ENCODE data around the gene NDUFB6. TPM values are rescaled to one million over a fixed set of nuclear protein-coding genes. Genes with fewer than 3 reads are reported as not detected.
A peak's percentile ranks its signal among the peaks of the same experiment; 100 is the strongest.

Gene NDUFB6
- polyA plus RNA-seq, 1 donor: 63.3 TPM

- H3K27me3 ChIP-seq (ENCODE audit: control insufficient read depth, insufficient read depth, low read length): peaks cover 4% of the 10 kb centered on the region
- no peak overlapping the region for H3K4me3 ChIP-seq (ENCODE audit: low read length)
- WGBS (ENCODE audit: insufficient coverage, low lambda C conversion rate): 86% methylated on average over 2 of the region's 7 CpGs
- H3K27ac ChIP-seq (ENCODE audit: low read length): peak overlapping the region; percentile 97
- DNase-seq: no peak
- H3K9me3 ChIP-seq (ENCODE audit: control insufficient read depth, low read depth, low read length): no peaks in the 10 kb centered on the region
- peaks cover 8% of the 10 kb centered on the region for H3K36me3 ChIP-seq (ENCODE audit: control insufficient read depth, insufficient read depth, low read length)
- H3K4me1 ChIP-seq (ENCODE audit: control insufficient read depth, insufficient read depth, low read length): peaks cover 4% of the 10 kb centered on the region
Observed at GRCh38 chr9:32573821-32574220, 862 bp upstream of the NDUFB6 start.

- 4% methylated on average over 4 of the region's 17 CpGs for WGBS (ENCODE audit: insufficient coverage, low lambda C conversion rate)
- no peaks in the 10 kb centered on the region for H3K9me3 ChIP-seq (ENCODE audit: control insufficient read depth, low read depth, low read length)
- peaks cover 2% of the 10 kb centered on the region for H3K27me3 ChIP-seq (ENCODE audit: control insufficient read depth, insufficient read depth, low read length)
Observed at GRCh38 chr9:32571969-32572899, 725 bp downstream of the NDUFB6 start.

GRCh38 chr9:32570262-32570661 is 2.7 kb downstream of the NDUFB6 start:
- Histone ChIP-seq H3K4me3 (ENCODE audit: low read length) (no peak overlapping the region), H3K9me3 (ENCODE audit: control insufficient read depth, low read depth, low read length) (no peaks in the 10 kb centered on the region), H3K36me3 (ENCODE audit: control insufficient read depth, insufficient read depth, low read length) (peaks cover 30% of the 10 kb centered on the region), H3K27me3 (ENCODE audit: control insufficient read depth, insufficient read depth, low read length) (no peaks in the 10 kb centered on the region), H3K27ac (ENCODE audit: low read length) (no peak overlapping the region), H3K4me1 (ENCODE audit: control insufficient read depth, insufficient read depth, low read length) (peaks cover 7% of the 10 kb centered on the region)
- no peak for DNase-seq
- 100% methylated on average over 1 of the region's 4 CpGs for WGBS (ENCODE audit: insufficient coverage, low lambda C conversion rate)

More at GRCh38 chr9:32571969-32572899, 725 bp downstream of the NDUFB6 start:
- Histone ChIP-seq H3K27ac (ENCODE audit: low read length) (peak overlapping the region; percentile 97), H3K36me3 (ENCODE audit: control insufficient read depth, insufficient read depth, low read length) (peaks cover 11% of the 10 kb centered on the region), H3K4me1 (ENCODE audit: control insufficient read depth, insufficient read depth, low read length) (peaks cover 4% of the 10 kb centered on the region), H3K4me3 (ENCODE audit: low read length) (peak overlapping the region; percentile 95)
- DNase-seq: peak; percentile 86 to 88

GRCh38 chr9:32566770-32567169 is 6.2 kb downstream of the NDUFB6 start:
- Histone ChIP-seq H3K9me3 (ENCODE audit: control insufficient read depth, low read depth, low read length) (no peaks in the 10 kb centered on the region), H3K36me3 (ENCODE audit: control insufficient read depth, insufficient read depth, low read length) (peaks cover 37% of the 10 kb centered on the region), H3K27ac (ENCODE audit: low read length) (no peak overlapping the region), H3K27me3 (ENCODE audit: control insufficient read depth, insufficient read depth, low read length) (no peaks in the 10 kb centered on the region), H3K4me1 (ENCODE audit: control insufficient read depth, insufficient read depth, low read length) (peaks cover 9% of the 10 kb centered on the region), H3K4me3 (ENCODE audit: low read length) (no peak overlapping the region)
- no CpG with 5 or more reads among the region's 26 CpGs for WGBS (ENCODE audit: insufficient coverage, low lambda C conversion rate)
- DNase-seq: no peak

- no peaks in the 10 kb centered on the region for H3K9me3 ChIP-seq (ENCODE audit: control insufficient read depth, low read depth, low read length)
- H3K4me1 ChIP-seq (ENCODE audit: control insufficient read depth, insufficient read depth, low read length): peaks cover 9% of the 10 kb centered on the region
- no peak overlapping the region for H3K4me3 ChIP-seq (ENCODE audit: low read length)
- no peaks in the 10 kb centered on the region for H3K27me3 ChIP-seq (ENCODE audit: control insufficient read depth, insufficient read depth, low read length)
- WGBS (ENCODE audit: insufficient coverage, low lambda C conversion rate): 100% methylated on average over 1 of the region's 6 CpGs
- H3K36me3 ChIP-seq (ENCODE audit: control insufficient read depth, insufficient read depth, low read length): peaks cover 37% of the 10 kb centered on the region
- no peak for DNase-seq
- H3K27ac ChIP-seq (ENCODE audit: low read length): no peak overlapping the region
Observed at GRCh38 chr9:32565967-32566366, 7.0 kb downstream of the NDUFB6 start.

- no peak for DNase-seq
- Histone ChIP-seq H3K27me3 (ENCODE audit: control insufficient read depth, insufficient read depth, low read length) (no peaks in the 10 kb centered on the region), H3K4me1 (ENCODE audit: control insufficient read depth, insufficient read depth, low read length) (peaks cover 5% of the 10 kb centered on the region), H3K4me3 (ENCODE audit: low read length) (no peak overlapping the region), H3K9me3 (ENCODE audit: control insufficient read depth, low read depth, low read length) (no peaks in the 10 kb centered on the region), H3K36me3 (ENCODE audit: control insufficient read depth, insufficient read depth, low read length) (no peaks in the 10 kb centered on the region), H3K27ac (ENCODE audit: low read length) (no peak overlapping the region)
- WGBS (ENCODE audit: insufficient coverage, low lambda C conversion rate): 75% methylated on average over 3 of the region's 3 CpGs
Observed at GRCh38 chr9:32558408-32558934, 14.5 kb downstream of the NDUFB6 start.

- no peak overlapping the region for H3K27ac ChIP-seq (ENCODE audit: low read length)
- H3K4me1 ChIP-seq (ENCODE audit: control insufficient read depth, insufficient read depth, low read length): peaks cover 10% of the 10 kb centered on the region
- H3K9me3 ChIP-seq (ENCODE audit: control insufficient read depth, low read depth, low read length): no peaks in the 10 kb centered on the region
- no peaks in the 10 kb centered on the region for H3K27me3 ChIP-seq (ENCODE audit: control insufficient read depth, insufficient read depth, low read length)
- H3K36me3 ChIP-seq (ENCODE audit: control insufficient read depth, insufficient read depth, low read length): no peaks in the 10 kb centered on the region
- DNase-seq: no peak
- H3K4me3 ChIP-seq (ENCODE audit: low read length): no peak overlapping the region
Observed at GRCh38 chr9:32554591-32554990, 18.4 kb downstream of the NDUFB6 start.

GRCh38 chr9:32554107-32554506 is 18.9 kb downstream of the NDUFB6 start:
- WGBS (ENCODE audit: insufficient coverage, low lambda C conversion rate): 20% methylated on average over 1 of the region's 2 CpGs
- peak in 1 of 2 donors; percentile 31 for DNase-seq
- Histone ChIP-seq H3K27ac (ENCODE audit: low read length) (no peak overlapping the region), H3K27me3 (ENCODE audit: control insufficient read depth, insufficient read depth, low read length) (no peaks in the 10 kb centered on the region), H3K9me3 (ENCODE audit: control insufficient read depth, low read depth, low read length) (no peaks in the 10 kb centered on the region), H3K4me3 (ENCODE audit: low read length) (no peak overlapping the region), H3K4me1 (ENCODE audit: control insufficient read depth, insufficient read depth, low read length) (peaks cover 10% of the 10 kb centered on the region), H3K36me3 (ENCODE audit: control insufficient read depth, insufficient read depth, low read length) (peaks cover 2% of the 10 kb centered on the region)

GRCh38 chr9:32552172-32552872 is 20.6 kb downstream of the NDUFB6 start, which contains the start of the genes SMIM27 and TOPORS:
TSS of gene SMIM27 (plus strand) at chr9:32552327. CDS start at chr9:32552435, 108 bp downstream.
TSS of gene TOPORS (minus strand) at chr9:32552586. CDS start at chr9:32552436, 150 bp downstream.
- H3K27me3 ChIP-seq (ENCODE audit: control insufficient read depth, insufficient read depth, low read length): no peaks in the 10 kb centered on the region
- peaks cover 2% of the 10 kb centered on the region for H3K36me3 ChIP-seq (ENCODE audit: control insufficient read depth, insufficient read depth, low read length)
- H3K9me3 ChIP-seq (ENCODE audit: control insufficient read depth, low read depth, low read length): no peaks in the 10 kb centered on the region
- WGBS (ENCODE audit: insufficient coverage, low lambda C conversion rate): 0% methylated on average over 4 of the region's 46 CpGs
- H3K4me3 ChIP-seq (ENCODE audit: low read length): peak within 1 kb of the TSS; percentile 78
- peak within 1 kb of the TSS; percentile 96 for H3K27ac ChIP-seq (ENCODE audit: low read length)
- H3K4me1 ChIP-seq (ENCODE audit: control insufficient read depth, insufficient read depth, low read length): peaks cover 10% of the 10 kb centered on the region
- peak; percentile 88 to 95 for DNase-seq
